H7 (cell line): ENCODE results near the gene TAOK1. TPM values are rescaled to one million over a fixed set of nuclear protein-coding genes. Genes with fewer than 3 reads are reported as not detected.
"Not testable (repeated sequence)": the region's sequence is repeated elsewhere in the genome, so short reads cannot be mapped to it uniquely, and the experiment has no call there.

ENCODE experiments used
- DNase-seq: peaks from one replicate; pipeline ENCODE4 v3.0.0; 2012
- H3K27me3 ChIP-seq: 2 replicates; pipeline ENCODE4 v1.6.0; 2011; ENCODE audit warnings: mild to moderate bottlenecking, low read length; ENCODE audit not compliant: control insufficient read depth, insufficient read depth
- H3K36me3 ChIP-seq: replicated peaks from 2 replicates; pipeline ENCODE4 v1.5.1; 2011; ENCODE audit warnings: low read length; ENCODE audit not compliant: control insufficient read depth, insufficient read depth
- H3K4me3 ChIP-seq: 2 replicates; pipeline ENCODE4 v1.5.1; 2011; ENCODE audit warnings: low read depth, mild to moderate bottlenecking, control low read depth, low read length, moderate library complexity; ENCODE audit not compliant: insufficient read depth
- total RNA-seq: library from RNA; depleted of rRNA; stranded (reverse); fragments of >200 nt; shearing (Covaris generic); gene quantifications from 2 replicates; pipeline ENCODE4 v1.2.3, GENCODE V29; 2014; rRNA removed

Gene TAOK1
- 27.4 and 51.0 TPM in 2 replicates for total RNA-seq

- Histone ChIP-seq H3K27me3 (no peaks in the 10 kb centered on the region), H3K4me3 (peak within 1 kb of the TSS; percentile 98), H3K36me3 (no peaks in the 10 kb centered on the region)
- peak; percentile 98 for DNase-seq
Measured at GRCh38 chr17:29389982-29390850, at the start of gene TAOK1. TAOK1 (plus strand) TSS chr17:29390363; CDS start chr17:29451549, 61,186 bp downstream.

DNA sequence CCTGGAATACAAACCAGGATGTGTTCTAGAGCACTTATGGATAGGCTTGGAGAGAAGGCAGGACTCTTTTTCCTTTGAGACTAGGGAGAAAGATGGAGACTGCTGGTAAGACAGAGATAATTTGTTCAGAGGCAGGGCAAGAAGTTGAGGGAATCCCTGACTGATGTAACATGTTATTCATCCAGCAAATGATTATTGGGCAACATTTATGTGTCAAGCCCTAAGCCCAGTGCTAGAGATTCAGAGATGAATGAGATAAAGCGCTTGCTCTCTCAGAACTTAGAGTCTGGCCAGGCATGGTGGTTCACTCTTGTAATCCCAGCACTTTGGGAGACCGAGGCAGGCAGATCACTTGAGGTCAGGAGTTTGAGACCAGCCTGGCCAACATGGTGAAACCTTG is 48.4 kb upstream of the TAOK1 start:
- Histone ChIP-seq H3K36me3 (no peaks in the 10 kb centered on the region), H3K4me3 (no peak overlapping the region), H3K27me3 (no peaks in the 10 kb centered on the region)
- no peak for DNase-seq

DNA sequence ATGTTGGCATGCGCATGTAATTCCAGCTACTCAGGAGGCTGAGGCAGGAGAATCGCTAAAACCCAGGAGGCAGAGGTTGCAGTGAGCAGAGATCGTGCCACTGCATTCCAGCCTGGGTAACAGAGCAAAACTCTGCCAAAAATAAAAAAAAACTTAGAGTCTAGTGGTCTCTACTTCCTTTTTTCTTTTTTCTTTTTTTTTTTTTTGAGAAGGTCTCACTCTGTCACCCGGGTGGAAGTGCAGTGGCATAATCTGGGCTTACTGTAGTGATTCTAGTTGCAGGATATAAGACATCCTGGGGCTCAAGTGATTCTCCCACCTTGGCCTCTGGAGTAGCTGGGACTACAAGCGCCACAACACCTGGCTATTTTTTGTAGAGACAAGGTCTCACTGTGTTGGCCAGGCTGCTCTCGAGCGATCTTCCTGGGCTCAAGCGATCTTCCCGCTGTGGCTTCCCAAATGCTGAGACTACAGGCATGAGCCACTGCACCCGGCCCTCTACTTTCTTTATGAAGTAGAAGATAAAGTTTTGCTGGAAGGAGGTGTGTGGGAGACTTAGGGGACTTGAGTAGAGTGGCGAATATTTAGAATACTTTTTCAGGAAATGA is 47.9 kb upstream of the TAOK1 start:
- Histone ChIP-seq H3K27me3 (no peaks in the 10 kb centered on the region), H3K36me3 (no peaks in the 10 kb centered on the region), H3K4me3 (no peak overlapping the region)
- DNase-seq: no peak

DNA sequence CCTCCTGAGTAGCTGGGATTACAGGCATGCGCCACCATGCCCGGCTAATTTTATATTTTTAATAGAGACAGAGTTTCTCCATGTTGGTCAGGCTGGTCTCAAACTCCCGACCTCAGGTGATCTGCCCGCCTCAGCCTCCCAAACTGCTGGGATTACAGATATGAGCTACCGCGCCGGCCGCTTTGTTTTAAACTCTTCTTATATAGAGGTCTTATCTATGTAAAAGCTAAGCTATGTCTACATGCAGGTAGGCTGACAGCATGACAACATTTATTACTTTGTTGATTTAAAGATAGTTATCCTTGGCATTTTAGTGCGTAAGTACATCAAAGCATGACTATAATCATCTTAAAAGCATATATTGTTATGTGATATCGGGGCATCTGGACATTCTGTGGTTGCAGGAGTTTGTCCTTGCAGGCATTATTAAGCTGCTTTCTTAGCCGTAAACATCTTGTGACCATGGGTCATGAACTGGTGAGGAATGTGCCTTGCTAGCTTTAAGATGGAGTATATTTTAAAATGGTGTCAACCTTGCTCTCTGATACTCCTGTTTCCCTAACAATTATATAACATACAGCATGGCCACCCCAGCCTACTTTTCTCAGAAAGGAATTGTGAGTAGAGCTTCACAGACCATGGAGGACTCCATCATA is 45.8 kb upstream of the TAOK1 start:
- H3K4me3 ChIP-seq: no peak overlapping the region
- no peaks in the 10 kb centered on the region for H3K36me3 ChIP-seq
- no peaks in the 10 kb centered on the region for H3K27me3 ChIP-seq
- DNase-seq: no peak

GRCh38 chr17:29345066-29345465 is 45.1 kb upstream of the TAOK1 start:
- H3K36me3 ChIP-seq: no peaks in the 10 kb centered on the region
- DNase-seq: no peak
- no peak overlapping the region for H3K4me3 ChIP-seq
- H3K27me3 ChIP-seq: no peaks in the 10 kb centered on the region

DNA sequence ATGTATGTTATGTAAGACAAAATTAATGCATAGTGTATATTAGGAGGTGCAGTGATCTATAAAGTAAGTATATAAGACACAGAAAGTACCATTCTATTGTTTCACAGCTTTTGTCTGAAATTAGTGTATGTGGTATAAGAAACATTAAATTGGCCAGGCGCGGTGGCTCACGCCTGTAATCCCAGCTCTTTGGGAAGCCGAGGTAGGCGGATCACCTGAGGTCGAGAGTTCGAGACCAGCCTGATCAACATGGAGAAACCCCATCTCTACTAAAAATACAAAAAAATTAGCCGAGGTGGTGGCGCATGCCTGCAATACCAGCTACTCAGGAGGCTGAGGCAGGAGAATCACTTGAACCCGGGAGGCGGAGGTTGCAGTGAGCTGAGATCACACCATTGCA is 44.7 kb upstream of the TAOK1 start:
- DNase-seq, H3K4me3 ChIP-seq: not testable (repeated sequence)

GRCh38 chr17:29346462-29346861 is 43.7 kb upstream of the TAOK1 start:
- no peak overlapping the region for H3K4me3 ChIP-seq
- no peaks in the 10 kb centered on the region for H3K36me3 ChIP-seq
- no peak for DNase-seq
- no peaks in the 10 kb centered on the region for H3K27me3 ChIP-seq

More for the DNA sequence above, 44.7 kb upstream of the TAOK1 start:
- H3K27me3 ChIP-seq, H3K36me3 ChIP-seq: not testable (repeated sequence)

- Histone ChIP-seq H3K27me3 (no peaks in the 10 kb centered on the region), H3K36me3 (no peaks in the 10 kb centered on the region), H3K4me3 (no peak overlapping the region)
- no peak for DNase-seq
Measured at GRCh38 chr17:29347831-29348629, 42.1 kb upstream of the TAOK1 start.

DNA sequence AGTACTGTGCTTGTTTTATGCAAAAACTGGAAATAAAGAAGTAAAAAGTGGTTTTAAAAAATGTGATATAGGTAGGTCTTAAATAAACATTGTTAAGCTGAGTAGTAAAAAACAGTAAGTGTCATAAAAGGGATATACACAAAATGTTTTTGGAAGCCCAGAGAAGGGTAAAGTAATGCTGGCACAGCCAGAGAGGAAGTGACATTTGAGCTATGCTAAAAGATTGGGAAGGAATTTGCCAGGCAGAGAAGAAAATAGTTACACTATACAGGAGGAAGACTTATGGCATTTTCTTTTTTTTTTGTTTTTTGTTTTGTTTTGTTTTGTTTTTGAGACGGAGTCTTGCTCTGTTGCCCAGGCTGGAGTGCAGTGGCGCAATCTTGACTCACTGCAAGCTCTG is 40.8 kb upstream of the TAOK1 start:
- no peaks in the 10 kb centered on the region for H3K27me3 ChIP-seq
- DNase-seq: no peak
- H3K4me3 ChIP-seq: no peak overlapping the region
- no peaks in the 10 kb centered on the region for H3K36me3 ChIP-seq

DNA sequence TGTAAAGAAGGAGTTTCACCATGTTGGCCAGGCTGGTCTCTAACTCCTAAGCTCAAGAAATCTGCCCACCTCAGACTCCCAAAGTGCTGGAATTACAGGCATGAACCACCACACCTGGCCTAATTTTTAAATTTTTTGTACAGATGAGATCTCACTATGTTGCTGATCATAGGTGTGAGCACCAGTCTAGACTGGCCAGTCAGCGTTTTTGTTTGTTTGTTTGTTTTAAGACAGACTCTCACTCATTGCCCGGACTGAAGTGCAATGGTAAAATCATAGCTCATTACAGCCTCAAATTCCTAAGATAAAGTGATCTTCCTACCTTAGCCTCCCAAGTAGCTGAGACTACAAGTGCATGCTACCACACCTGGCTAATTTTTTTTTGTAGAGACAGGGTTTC is 38.0 kb upstream of the TAOK1 start:
- Histone ChIP-seq H3K27me3 (no peaks in the 10 kb centered on the region), H3K4me3 (no peak overlapping the region), H3K36me3 (no peaks in the 10 kb centered on the region)
- no peak for DNase-seq

- Histone ChIP-seq H3K36me3 (no peaks in the 10 kb centered on the region), H3K27me3 (no peaks in the 10 kb centered on the region), H3K4me3 (no peak overlapping the region)
- DNase-seq: no peak
Measured at GRCh38 chr17:29357232-29357631, 32.9 kb upstream of the TAOK1 start.

- H3K36me3 ChIP-seq: no peaks in the 10 kb centered on the region
- no peak overlapping the region for H3K4me3 ChIP-seq
- no peaks in the 10 kb centered on the region for H3K27me3 ChIP-seq
- DNase-seq: no peak
Measured at GRCh38 chr17:29357821-29358232, 32.3 kb upstream of the TAOK1 start.

- DNase-seq: no peak
- no peak overlapping the region for H3K4me3 ChIP-seq
- H3K27me3 ChIP-seq: no peaks in the 10 kb centered on the region
- no peaks in the 10 kb centered on the region for H3K36me3 ChIP-seq
Measured at GRCh38 chr17:29358416-29358815, 31.7 kb upstream of the TAOK1 start.

DNA sequence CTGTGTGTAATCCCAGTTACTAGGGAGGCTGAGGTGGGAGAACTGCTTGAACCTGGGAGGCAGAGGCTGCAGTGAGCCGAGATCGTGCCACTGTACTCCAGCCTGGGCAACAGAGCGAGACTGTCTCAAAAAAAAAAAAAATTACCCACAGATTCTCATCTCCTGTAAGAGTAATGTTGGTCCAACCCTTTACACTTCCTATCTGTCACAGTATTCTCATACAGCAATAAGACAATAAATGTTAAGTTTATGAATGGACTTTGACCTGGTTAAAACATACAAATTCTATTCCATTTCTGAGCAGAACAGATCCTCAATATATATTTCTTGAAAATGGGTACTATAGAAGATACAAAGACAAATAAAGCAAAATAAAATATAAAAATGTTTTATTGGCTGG is 30.4 kb upstream of the TAOK1 start:
- no peaks in the 10 kb centered on the region for H3K27me3 ChIP-seq
- DNase-seq: no peak
- H3K36me3 ChIP-seq: no peaks in the 10 kb centered on the region
- no peak overlapping the region for H3K4me3 ChIP-seq
